ENCODE measurements around the gene GARNL3.

GARNL3 gene

GRCh38 chr9:127279717-127280285 is 15.2 kb downstream of the GARNL3 start:
- no peak for DNase-seq (ENCODE audit: low spot score)

- DNase-seq (ENCODE audit: low spot score) = no peak
Observed at GRCh38 chr9:127280880-127281660, 16.5 kb downstream of the GARNL3 start.

GRCh38 chr9:127281891-127282290 is 17.3 kb downstream of the GARNL3 start:
- DNase-seq (ENCODE audit: low spot score) = no peak

GRCh38 chr9:127282611-127283010 is 18.0 kb downstream of the GARNL3 start:
- no peak for DNase-seq (ENCODE audit: low spot score)

GRCh38 chr9:127283135-127283534 is 18.6 kb downstream of the GARNL3 start:
- no peak for DNase-seq (ENCODE audit: low spot score)

GRCh38 chr9:127283917-127284497 is 19.4 kb downstream of the GARNL3 start:
- DNase-seq (ENCODE audit: low spot score) = no peak

- no peak for DNase-seq (ENCODE audit: low spot score)
Observed at GRCh38 chr9:127285965-127286364, 21.4 kb downstream of the GARNL3 start.

GRCh38 chr9:127290561-127291065 is 26.0 kb downstream of the GARNL3 start:
- no peak for DNase-seq (ENCODE audit: low spot score)

- no peak for DNase-seq (ENCODE audit: low spot score)
Observed at GRCh38 chr9:127291246-127291778, 26.7 kb downstream of the GARNL3 start.

GRCh38 chr9:127292415-127292814 is 27.8 kb downstream of the GARNL3 start:
- DNase-seq (ENCODE audit: low spot score) = no peak

- DNase-seq (ENCODE audit: low spot score) = no peak
Observed at GRCh38 chr9:127293328-127293727, 28.8 kb downstream of the GARNL3 start.

- DNase-seq (ENCODE audit: low spot score) = no peak
Observed at GRCh38 chr9:127293767-127294166, 29.2 kb downstream of the GARNL3 start.

- DNase-seq (ENCODE audit: low spot score) = no peak
Observed at GRCh38 chr9:127295005-127295404, 30.4 kb downstream of the GARNL3 start.

GRCh38 chr9:127300886-127301447 is 36.4 kb downstream of the GARNL3 start:
- DNase-seq (ENCODE audit: low spot score) = no peak

- no peak for DNase-seq (ENCODE audit: low spot score)
Observed at GRCh38 chr9:127303830-127304229, 39.3 kb downstream of the GARNL3 start.

GRCh38 chr9:127305206-127305837 is 40.7 kb downstream of the GARNL3 start:
- DNase-seq (ENCODE audit: low spot score) = no peak

GRCh38 chr9:127305838-127306226 is 41.3 kb downstream of the GARNL3 start:
- no peak for DNase-seq (ENCODE audit: low spot score)

GRCh38 chr9:127307802-127308201 is 43.2 kb downstream of the GARNL3 start:
- DNase-seq (ENCODE audit: low spot score) = no peak

GRCh38 chr9:127308652-127309434 is 44.3 kb downstream of the GARNL3 start:
- DNase-seq (ENCODE audit: low spot score) = no peak

- no peak for DNase-seq (ENCODE audit: low spot score)
Observed at GRCh38 chr9:127309715-127310114, 45.1 kb downstream of the GARNL3 start.

GRCh38 chr9:127311239-127311741 is 46.7 kb downstream of the GARNL3 start:
- DNase-seq (ENCODE audit: low spot score) = peak; percentile 43

Measured in LoVo (cell line).